Measurements from ENCODE around the gene EDEM3. TPM values are rescaled to one million over a fixed set of nuclear protein-coding genes. Genes with fewer than 3 reads are reported as not detected.

The EDEM3 gene
- total and polyA plus RNA-seq, 2 donors (not counting 1 experiment from before 2014, with no cell fraction given): 4.3 to 20.9 TPM

- H3K4me3 ChIP-seq (ENCODE audit: control extremely low read depth in 1 of 5, extremely low read depth in 1 of 5, insufficient read depth in 1 of 5, low read depth in 2 of 5, low read length in 4 of 5): no peak overlapping the region
- no CpG with 5 or more reads among the region's 1 CpG for WGBS (ENCODE audit: insufficient coverage)
- no peak overlapping the region for H3K27ac Mint-ChIP-seq
Measured at GRCh38 chr1:184759112-184759511, 4.5 kb upstream of the EDEM3 start.

GRCh38 chr1:184757891-184758290, 3.2 kb upstream of the EDEM3 start:
- H3K27me3 ChIP-seq (replicated peaks in 1 of 4; ENCODE audit: control extremely low read depth in 1 of 4, control insufficient read depth in 3 of 4, insufficient read depth in 4 of 4, low read length in 3 of 4): peaks cover 0 to 7% (median 1%) of the 10 kb centered on the region in 4 experiments
- Mint-ChIP-seq H3K27ac (no peak overlapping the region), H3K9me3 (ENCODE audit: insufficient read depth) (no peaks in the 10 kb centered on the region), H3K27me3 (peaks cover 9% of the 10 kb centered on the region), H3K4me1 (peaks cover 23% of the 10 kb centered on the region), H3K4me3 (no peak overlapping the region)
- intact Hi-C loops (cut with micrococcal nuclease): loop anchor here (5.0 to 10.0 kb wide), 3 partner anchors 1123 to 1736 kb away; partner anchors contain the start of genes ARPC5, LAMC1 and SMG7
- no peak for DNase-seq
- H3K36me3 ChIP-seq (replicated peaks in 1 of 2; ENCODE audit: control extremely low read depth in 1 of 2, control insufficient read depth in 1 of 2, extremely low read depth in 1 of 2, insufficient read depth in 2 of 2, low read length in 1 of 2): no peaks in the 10 kb centered on the region
- POLR2A ChIA-PET: no interaction called here
- peaks cover 14% of the 10 kb centered on the region for H3K79me2 ChIP-seq (ENCODE audit: control insufficient read depth, insufficient read depth, low read length)
- TF ChIP-seq EZH2 (IDR thresholded peaks at IDR 0.05; ENCODE audit: borderline replicate concordance, insufficient read depth, low read depth, low read length, poor library complexity, severe bottlenecking): no peak
- no peak for TF ChIP-seq CTCF (IDR thresholded peaks at IDR 0.05)
- H3K4me3 ChIP-seq (ENCODE audit: control extremely low read depth in 1 of 5, extremely low read depth in 1 of 5, insufficient read depth in 1 of 5, low read depth in 2 of 5, low read length in 4 of 5): no peak overlapping the region
- no peak overlapping the region for H2AFZ ChIP-seq (ENCODE audit: insufficient read depth, low read depth, low read length, poor library complexity, severe bottlenecking)
- no peak for ATAC-seq (ENCODE audit: low read depth)
- no peak overlapping the region for H3K4me2 ChIP-seq (replicated peaks; ENCODE audit: low read depth, low read length, poor library complexity, severe bottlenecking)
- no peak overlapping the region for H3K9ac ChIP-seq (ENCODE audit: low read length)
- CTCF ChIA-PET: no interaction called here
- H3K4me1 ChIP-seq (ENCODE audit: control insufficient read depth in 2 of 2, insufficient read depth in 2 of 2, low read length in 2 of 2): peaks cover 15 to 16% of the 10 kb centered on the region in 2 donors
- no peak overlapping the region for H3K27ac ChIP-seq (ENCODE audit: low read length in 2 of 2)
- H3K9me3 ChIP-seq (ENCODE audit: control extremely low read depth in 1 of 3, control insufficient read depth in 2 of 3, insufficient read depth in 1 of 3, low read length in 2 of 3): no peaks in the 10 kb centered on the region
- no peaks in the 10 kb centered on the region for H4K20me1 ChIP-seq (ENCODE audit: control insufficient read depth, insufficient read depth, low read length, poor library complexity, severe bottlenecking)

More at GRCh38 chr1:184759112-184759511, 4.5 kb upstream of the EDEM3 start:
- Histone ChIP-seq H3K27ac (ENCODE audit: low read length in 2 of 2) (no peak overlapping the region), H3K4me1 (ENCODE audit: control insufficient read depth in 2 of 2, insufficient read depth in 2 of 2, low read length in 2 of 2) (peaks cover 6 to 7% of the 10 kb centered on the region in 2 donors), H3K9me3 (ENCODE audit: control extremely low read depth in 1 of 3, control insufficient read depth in 2 of 3, insufficient read depth in 1 of 3, low read length in 2 of 3) (no peaks in the 10 kb centered on the region), H3K79me2 (ENCODE audit: control insufficient read depth, insufficient read depth, low read length) (peaks cover 2% of the 10 kb centered on the region), H2AFZ (ENCODE audit: insufficient read depth, low read depth, low read length, poor library complexity, severe bottlenecking) (no peak overlapping the region), H3K9ac (ENCODE audit: low read length) (no peak overlapping the region), H3K27me3 (replicated peaks in 1 of 4; ENCODE audit: control extremely low read depth in 1 of 4, control insufficient read depth in 3 of 4, insufficient read depth in 4 of 4, low read length in 3 of 4) (peaks cover 0 to 7% (median 3%) of the 10 kb centered on the region in 4 experiments), H4K20me1 (ENCODE audit: control insufficient read depth, insufficient read depth, low read length, poor library complexity, severe bottlenecking) (no peaks in the 10 kb centered on the region), H3K4me2 (replicated peaks; ENCODE audit: low read depth, low read length, poor library complexity, severe bottlenecking) (no peak overlapping the region), H3K36me3 (replicated peaks in 1 of 2; ENCODE audit: control extremely low read depth in 1 of 2, control insufficient read depth in 1 of 2, extremely low read depth in 1 of 2, insufficient read depth in 2 of 2, low read length in 1 of 2) (no peaks in the 10 kb centered on the region)
- ATAC-seq (ENCODE audit: low read depth): no peak
- no peak for DNase-seq
- ChIA-PET CTCF (no interaction called here), POLR2A (no interaction called here)
- Mint-ChIP-seq H3K27me3 (peaks cover 9% of the 10 kb centered on the region), H3K4me3 (no peak overlapping the region), H3K4me1 (peaks cover 11% of the 10 kb centered on the region), H3K9me3 (ENCODE audit: insufficient read depth) (no peaks in the 10 kb centered on the region)
- TF ChIP-seq EZH2 (IDR thresholded peaks at IDR 0.05; ENCODE audit: borderline replicate concordance, insufficient read depth, low read depth, low read length, poor library complexity, severe bottlenecking) (no peak), CTCF (IDR thresholded peaks at IDR 0.05) (no peak)
- intact Hi-C loops (cut with micrococcal nuclease): loop anchor here (5.0 to 10.0 kb wide), 3 partner anchors 1124 to 1737 kb away; partner anchors contain the start of genes ARPC5, LAMC1 and SMG7
